ENCODE data around the gene SMIM3. TPM values are rescaled to one million over a fixed set of nuclear protein-coding genes. Genes with fewer than 3 reads are reported as not detected.

SMIM3 gene
- total RNA-seq, 5 donors from 2014 or later (not counting 1 experiment from before 2014, with no cell fraction given), result 2.8 to 9.1 (median 5.7) TPM

DNA sequence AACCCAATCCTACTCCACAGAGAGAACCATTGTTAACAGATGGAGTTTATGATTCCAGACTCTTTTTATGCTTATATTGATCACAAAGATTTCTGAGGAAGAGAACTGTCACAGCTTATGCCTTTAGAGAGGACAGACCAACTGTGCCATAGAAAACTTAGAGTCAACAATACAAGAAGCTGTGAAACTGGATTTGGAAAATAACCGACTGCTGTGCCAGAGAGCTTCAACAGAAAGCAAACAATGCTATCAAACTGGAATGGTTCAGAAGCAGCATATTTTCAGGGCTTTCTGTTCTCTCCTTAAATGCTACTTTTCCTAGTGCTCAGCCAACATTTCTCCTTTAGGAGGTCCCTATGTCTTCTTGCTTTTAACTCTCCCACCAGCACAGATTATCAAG is 24.7 kb upstream of the SMIM3 start:
- DNase-seq (no peak), ATAC-seq (replicated peaks in 1 of 4) (no peak)
- H3K36me3 Mint-ChIP-seq, result peaks cover 51% of the 10 kb centered on the region
- ChIA-PET CTCF (interaction anchor here in 1 of 2 donors (0.8 kb wide), 1 partner anchor 30 kb away, joined by 3 read pairs; no protein-coding TSS in a partner anchor), POLR2A (interaction anchor here (0.6 to 0.7 kb wide), 2 partner anchors 29 to 343 kb away, joined by 3 to 5 read pairs; no protein-coding TSS in a partner anchor)
- Histone ChIP-seq H3K27ac (ENCODE audit: low read length) (no peak overlapping the region), H3K36me3 (ENCODE audit: control insufficient read depth in 2 of 2, extremely low read depth in 1 of 2, insufficient read depth in 1 of 2, low read length in 1 of 2) (peaks cover 3 to 55% of the 10 kb centered on the region in 2 donors), H3K27me3 (replicated peaks in 1 of 2; ENCODE audit: control insufficient read depth in 2 of 2, extremely low read depth in 1 of 2, insufficient read depth in 2 of 2, low read length in 1 of 2) (no peaks in the 10 kb centered on the region), H3K9me3 (no peaks in the 10 kb centered on the region), H3K4me1 (ENCODE audit: control insufficient read depth in 1 of 2, extremely low read depth in 1 of 2, insufficient read depth in 2 of 2, low read length in 2 of 2) (peaks cover 11 to 12% of the 10 kb centered on the region in 2 experiments), H3K4me3 (ENCODE audit: control insufficient read depth in 1 of 2, extremely low read depth in 1 of 2, low read length in 1 of 2) (no peak overlapping the region)
- H3K27ac Mint-ChIP-seq, result no peak overlapping the region
- H3K27me3 Mint-ChIP-seq, result no peaks in the 10 kb centered on the region
- no peak overlapping the region for H3K4me3 Mint-ChIP-seq
- WGBS (ENCODE audit: insufficient coverage), result 100% methylated on average over 1 of the region's 1 CpG
- peaks cover 57 to 59% (median 59%) of the 10 kb centered on the region in 3 donors for H3K4me1 Mint-ChIP-seq
- no peaks in the 10 kb centered on the region for H3K9me3 Mint-ChIP-seq

DNA sequence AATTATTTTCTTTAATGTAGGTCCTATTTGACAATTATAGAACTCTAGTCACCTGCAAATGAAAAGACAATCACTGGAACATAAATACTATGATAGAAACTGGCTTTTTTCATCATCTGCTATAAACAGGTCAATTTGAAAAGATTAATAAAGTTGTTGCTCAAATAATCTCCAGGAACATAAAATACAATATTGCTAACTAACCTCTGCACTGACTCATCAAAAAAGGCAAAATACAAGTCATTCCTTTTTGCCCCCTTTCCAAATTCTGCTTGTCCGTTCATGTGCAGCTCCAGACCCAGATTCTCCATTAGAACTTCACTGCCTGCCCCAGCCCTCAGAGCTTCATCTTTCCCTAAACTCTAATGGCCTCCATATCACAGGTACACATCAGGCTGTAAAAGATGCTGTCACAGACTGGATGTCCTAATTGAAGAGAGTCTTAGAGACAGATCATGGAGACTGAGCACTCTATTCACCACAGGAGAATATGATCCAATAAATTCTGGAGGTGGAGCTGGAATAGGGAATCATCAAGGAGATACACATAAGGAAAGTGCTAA is 21.4 kb upstream of the SMIM3 start:
- WGBS (ENCODE audit: insufficient coverage), result no CpG with 5 or more reads among the region's 1 CpG
- Mint-ChIP-seq H3K4me1 (peaks cover 42 to 48% (median 45%) of the 10 kb centered on the region in 3 donors), H3K27ac (peak overlapping the region; percentile 61 to 70), H3K4me3 (peak overlapping the region in 2 of 3 donors; percentile 40 to 46), H3K36me3 (peaks cover 31% of the 10 kb centered on the region), H3K9me3 (no peaks in the 10 kb centered on the region), H3K27me3 (no peaks in the 10 kb centered on the region)
- no peaks in the 10 kb centered on the region for H3K9me3 ChIP-seq
- H3K4me1 ChIP-seq (ENCODE audit: control insufficient read depth in 1 of 2, extremely low read depth in 1 of 2, insufficient read depth in 2 of 2, low read length in 2 of 2), result peaks cover 11 to 20% of the 10 kb centered on the region in 2 experiments
- DNase-seq (no peak), ATAC-seq (replicated peaks in 1 of 4) (no peak)
- no peak overlapping the region for H3K4me3 ChIP-seq (ENCODE audit: control insufficient read depth in 1 of 2, extremely low read depth in 1 of 2, low read length in 1 of 2)
- ChIA-PET CTCF (interaction anchor here (0.5 to 3.8 kb wide), 6 partner anchors 21 to 363 kb away, joined by 4 to 26 read pairs (median 12); partner anchors contain the start of genes IRGM (in 1 of the 2), RBM22 (in 1 of the 2) and SMIM3 (in 1 of the 2)), POLR2A (interaction anchor here (1.1 to 2.2 kb wide), 3 partner anchors 26 to 56 kb away, joined by 3 to 21 read pairs (median 5); partner anchors contain the start of gene RBM22 (in 1 of the 2))
- peaks cover 3 to 37% of the 10 kb centered on the region in 2 donors for H3K36me3 ChIP-seq (ENCODE audit: control insufficient read depth in 2 of 2, extremely low read depth in 1 of 2, insufficient read depth in 1 of 2, low read length in 1 of 2)
- no peaks in the 10 kb centered on the region for H3K27me3 ChIP-seq (replicated peaks in 1 of 2; ENCODE audit: control insufficient read depth in 2 of 2, extremely low read depth in 1 of 2, insufficient read depth in 2 of 2, low read length in 1 of 2)
- peak overlapping the region; percentile 90 for H3K27ac ChIP-seq (ENCODE audit: low read length)

DNA sequence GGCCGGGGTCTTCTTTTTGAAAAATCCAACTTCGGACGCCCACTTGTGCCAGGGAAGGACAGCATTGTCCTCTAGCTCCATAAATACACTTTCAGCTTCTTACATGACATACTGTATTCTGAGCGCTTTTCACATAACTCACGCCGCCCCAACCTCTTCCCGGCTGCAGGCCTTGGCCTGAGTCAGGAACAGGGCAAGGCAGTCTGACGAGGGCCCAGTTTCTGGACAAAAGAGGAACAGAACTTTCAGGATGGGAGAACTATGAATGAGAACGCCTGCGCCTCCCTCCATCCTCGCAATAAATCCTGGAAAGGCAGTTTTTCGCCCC is 20.4 kb upstream of the SMIM3 start:
- Histone ChIP-seq H3K9me3 (no peaks in the 10 kb centered on the region), H3K27me3 (replicated peaks in 1 of 2; ENCODE audit: control insufficient read depth in 2 of 2, extremely low read depth in 1 of 2, insufficient read depth in 2 of 2, low read length in 1 of 2) (no peaks in the 10 kb centered on the region), H3K27ac (ENCODE audit: low read length) (peak overlapping the region; percentile 90), H3K4me1 (ENCODE audit: control insufficient read depth in 1 of 2, extremely low read depth in 1 of 2, insufficient read depth in 2 of 2, low read length in 2 of 2) (peaks cover 11 to 20% of the 10 kb centered on the region in 2 experiments), H3K4me3 (ENCODE audit: control insufficient read depth in 1 of 2, extremely low read depth in 1 of 2, low read length in 1 of 2) (peak overlapping the region; percentile 79 to 89), H3K36me3 (ENCODE audit: control insufficient read depth in 2 of 2, extremely low read depth in 1 of 2, insufficient read depth in 1 of 2, low read length in 1 of 2) (peaks cover 3 to 27% of the 10 kb centered on the region in 2 donors)
- Mint-ChIP-seq H3K27me3 (no peaks in the 10 kb centered on the region), H3K4me3 (no peak overlapping the region), H3K4me1 (peaks cover 34 to 45% (median 42%) of the 10 kb centered on the region in 3 donors), H3K36me3 (peaks cover 28% of the 10 kb centered on the region), H3K27ac (no peak overlapping the region), H3K9me3 (no peaks in the 10 kb centered on the region)
- 0% methylated on average over 6 of the region's 12 CpGs for WGBS (ENCODE audit: insufficient coverage)
- CTCF ChIA-PET, result interaction anchor here (0.6 to 3.9 kb wide), 11 partner anchors 19 to 308 kb away, joined by 3 to 27 read pairs (median 6); partner anchors contain the start of genes IRGM (in 1 of the 2), RBM22 (in 1 of the 2) and SMIM3 (in 1 of the 2)
- peak; percentile 0 to 4 (median 2) for ATAC-seq (replicated peaks in 1 of 4)
- POLR2A ChIA-PET, result interaction anchor here (0.6 to 2.2 kb wide), 6 partner anchors 19 to 89 kb away, joined by 3 to 21 read pairs (median 6); partner anchors contain the start of gene RBM22 (in 2 of the 2)
- DNase-seq, result no peak

- H3K9me3 Mint-ChIP-seq, result no peaks in the 10 kb centered on the region
- H3K4me1 ChIP-seq (ENCODE audit: control insufficient read depth in 1 of 2, extremely low read depth in 1 of 2, insufficient read depth in 2 of 2, low read length in 2 of 2), result peaks cover 11 to 20% of the 10 kb centered on the region in 2 experiments
- WGBS (ENCODE audit: insufficient coverage), result 4% methylated on average over 43 of the region's 51 CpGs
Measured at GRCh38 chr5:150758531-150759333, 19.8 kb upstream of the SMIM3 start, which contains the start of gene DCTN4. TSS of gene DCTN4 (minus strand) at chr5:150759017. CDS start at chr5:150758993, 24 bp downstream.

DNA sequence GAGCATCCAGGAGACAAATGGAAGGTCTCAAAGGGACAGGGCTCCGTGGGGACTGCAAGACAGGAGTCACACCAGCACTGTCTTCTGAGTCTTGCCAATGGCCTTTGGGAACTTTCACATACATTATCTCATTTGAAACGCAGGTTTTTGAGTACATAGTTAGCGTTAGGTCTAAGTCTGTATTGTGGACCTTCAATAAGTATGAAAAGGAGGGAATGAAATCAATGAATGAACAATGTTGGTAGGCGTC is 19.3 kb upstream of the SMIM3 start:
- no peaks in the 10 kb centered on the region for H3K9me3 Mint-ChIP-seq
- peak overlapping the region; percentile 79 to 89 for H3K4me3 ChIP-seq (ENCODE audit: control insufficient read depth in 1 of 2, extremely low read depth in 1 of 2, low read length in 1 of 2)
- CTCF ChIA-PET, result interaction anchor here (1.5 to 3.9 kb wide), 6 partner anchors 19 to 300 kb away, joined by 5 to 27 read pairs (median 22); partner anchors contain the start of genes IRGM (in 1 of the 2), RBM22 (in 1 of the 2) and SMIM3 (in 1 of the 2)
- peaks cover 18% of the 10 kb centered on the region for H3K36me3 Mint-ChIP-seq
- peaks cover 3 to 16% of the 10 kb centered on the region in 2 donors for H3K36me3 ChIP-seq (ENCODE audit: control insufficient read depth in 2 of 2, extremely low read depth in 1 of 2, insufficient read depth in 1 of 2, low read length in 1 of 2)
- peaks cover 11 to 20% of the 10 kb centered on the region in 2 experiments for H3K4me1 ChIP-seq (ENCODE audit: control insufficient read depth in 1 of 2, extremely low read depth in 1 of 2, insufficient read depth in 2 of 2, low read length in 2 of 2)
- no peaks in the 10 kb centered on the region for H3K27me3 ChIP-seq (replicated peaks in 1 of 2; ENCODE audit: control insufficient read depth in 2 of 2, extremely low read depth in 1 of 2, insufficient read depth in 2 of 2, low read length in 1 of 2)
- 67% methylated on average over 2 of the region's 4 CpGs for WGBS (ENCODE audit: insufficient coverage)
- POLR2A ChIA-PET, result interaction anchor here (1.0 to 2.2 kb wide), 5 partner anchors 18 to 59 kb away, joined by 5 to 21 read pairs (median 7); partner anchors contain the start of gene RBM22 (in 2 of the 2)
- peaks cover 24 to 34% (median 32%) of the 10 kb centered on the region in 3 donors for H3K4me1 Mint-ChIP-seq
- no peaks in the 10 kb centered on the region for H3K27me3 Mint-ChIP-seq
- no peak overlapping the region for H3K4me3 Mint-ChIP-seq
- no peak for ATAC-seq (replicated peaks in 1 of 4)
- no peak for DNase-seq
- H3K9me3 ChIP-seq, result no peaks in the 10 kb centered on the region
- peak overlapping the region; percentile 90 for H3K27ac ChIP-seq (ENCODE audit: low read length)
- no peak overlapping the region for H3K27ac Mint-ChIP-seq

More at GRCh38 chr5:150758531-150759333, 19.8 kb upstream of the SMIM3 start, which contains the start of gene DCTN4:
- peak within 1 kb of the TSS; percentile 79 to 89 for H3K4me3 ChIP-seq (ENCODE audit: control insufficient read depth in 1 of 2, extremely low read depth in 1 of 2, low read length in 1 of 2)
- ChIA-PET POLR2A (interaction anchor here (0.6 to 2.2 kb wide), 7 partner anchors 19 to 89 kb away, joined by 3 to 21 read pairs (median 5); partner anchors contain the start of gene RBM22 (in 2 of the 2)), CTCF (interaction anchor here (0.6 to 3.9 kb wide), 13 partner anchors 19 to 309 kb away, joined by 3 to 27 read pairs (median 6); partner anchors contain the start of genes IRGM (in 1 of the 2), RBM22 (in 1 of the 2) and SMIM3 (in 1 of the 2))
- Mint-ChIP-seq H3K36me3 (peaks cover 23% of the 10 kb centered on the region), H3K27ac (no peak within 1 kb of the TSS), H3K27me3 (no peaks in the 10 kb centered on the region), H3K4me3 (no peak within 1 kb of the TSS), H3K4me1 (peaks cover 29 to 40% (median 37%) of the 10 kb centered on the region in 3 donors)
- peak; percentile 92 to 95 (median 94) for ATAC-seq (replicated peaks in 1 of 4)
- peak; percentile 88 to 98 (median 92) for DNase-seq
- peaks cover 3 to 22% of the 10 kb centered on the region in 2 donors for H3K36me3 ChIP-seq (ENCODE audit: control insufficient read depth in 2 of 2, extremely low read depth in 1 of 2, insufficient read depth in 1 of 2, low read length in 1 of 2)
- no peaks in the 10 kb centered on the region for H3K27me3 ChIP-seq (replicated peaks in 1 of 2; ENCODE audit: control insufficient read depth in 2 of 2, extremely low read depth in 1 of 2, insufficient read depth in 2 of 2, low read length in 1 of 2)
- peak within 1 kb of the TSS; percentile 90 for H3K27ac ChIP-seq (ENCODE audit: low read length)
- H3K9me3 ChIP-seq, result no peaks in the 10 kb centered on the region

DNA sequence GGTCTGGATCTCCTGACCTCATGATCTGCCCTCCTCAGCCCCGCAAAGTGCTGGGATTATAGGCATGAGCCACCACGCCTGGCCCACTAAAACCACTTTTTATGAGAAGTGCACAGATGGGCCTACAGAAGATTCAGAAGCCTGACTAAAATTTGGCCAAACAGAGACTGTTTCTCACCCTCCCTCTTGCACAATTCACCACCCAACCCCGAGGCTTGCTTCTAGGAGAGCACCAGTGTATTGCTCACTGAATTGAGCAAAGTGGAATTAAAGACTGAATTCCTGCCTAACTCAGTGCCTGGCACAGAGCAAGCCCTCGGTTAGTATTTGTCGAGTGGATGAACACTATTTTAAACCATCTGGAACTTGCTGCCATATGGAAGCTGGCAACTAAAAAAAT is 16.3 kb upstream of the SMIM3 start:
- no peak overlapping the region for H3K4me3 Mint-ChIP-seq
- no peaks in the 10 kb centered on the region for H3K27me3 ChIP-seq (replicated peaks in 1 of 2; ENCODE audit: control insufficient read depth in 2 of 2, extremely low read depth in 1 of 2, insufficient read depth in 2 of 2, low read length in 1 of 2)
- ATAC-seq (replicated peaks in 1 of 4), result no peak
- ChIA-PET POLR2A (no interaction called here), CTCF (interaction anchor here in 1 of 2 donors (0.6 kb wide), 1 partner anchor 364 kb away, joined by 4 read pairs; no protein-coding TSS in a partner anchor)
- DNase-seq, result no peak
- H3K4me3 ChIP-seq (ENCODE audit: control insufficient read depth in 1 of 2, extremely low read depth in 1 of 2, low read length in 1 of 2), result no peak overlapping the region
- WGBS (ENCODE audit: insufficient coverage), result 89% methylated on average over 4 of the region's 5 CpGs
- H3K4me1 Mint-ChIP-seq, result peaks cover 8 to 13% (median 11%) of the 10 kb centered on the region in 3 donors
- H3K9me3 ChIP-seq, result no peaks in the 10 kb centered on the region
- no peaks in the 10 kb centered on the region for H3K9me3 Mint-ChIP-seq
- H3K27ac Mint-ChIP-seq, result no peak overlapping the region
- H3K4me1 ChIP-seq (ENCODE audit: control insufficient read depth in 1 of 2, extremely low read depth in 1 of 2, insufficient read depth in 2 of 2, low read length in 2 of 2), result peaks cover 7 to 14% of the 10 kb centered on the region in 2 experiments
- no peaks in the 10 kb centered on the region for H3K36me3 ChIP-seq (ENCODE audit: control insufficient read depth in 2 of 2, extremely low read depth in 1 of 2, insufficient read depth in 1 of 2, low read length in 1 of 2)
- no peak overlapping the region for H3K27ac ChIP-seq (ENCODE audit: low read length)
- no peaks in the 10 kb centered on the region for H3K27me3 Mint-ChIP-seq
- peaks cover 1% of the 10 kb centered on the region for H3K36me3 Mint-ChIP-seq

All from T-cell (primary cell).